Measurements from ENCODE around the gene P2RX6. TPM values are rescaled to one million over a fixed set of nuclear protein-coding genes. Genes with fewer than 3 reads are reported as not detected.
"Not testable (repeated sequence)": the region's sequence is repeated elsewhere in the genome, so short reads cannot be mapped to it uniquely, and the experiment has no call there.

Gene P2RX6
- total RNA-seq, 1 donor from 2014 or later: not detected

- no peak for DNase-seq (ENCODE audit: low read depth in 2 of 2)
Measured at GRCh38 chr22:21031545-21032036, 16.6 kb downstream of the P2RX6 start.

- DNase-seq (ENCODE audit: low read depth in 2 of 2): no peak
Measured at GRCh38 chr22:21032037-21032867, 17.3 kb downstream of the P2RX6 start, which contains the start of gene SLC7A4. Gene SLC7A4, minus strand, starts transcription at chr22:21032561. Its CDS starts 749 bp downstream, at chr22:21031812.

GRCh38 chr22:21032868-21033688, 18.1 kb downstream of the P2RX6 start:
- no peak for DNase-seq (ENCODE audit: low read depth in 2 of 2)

GRCh38 chr22:21033895-21034294, 18.9 kb downstream of the P2RX6 start:
- no peak for DNase-seq (ENCODE audit: low read depth in 2 of 2)

GRCh38 chr22:21034989-21035388, 20.0 kb downstream of the P2RX6 start:
- no peak for DNase-seq (ENCODE audit: low read depth in 2 of 2)

GRCh38 chr22:21038405-21038804, 23.4 kb downstream of the P2RX6 start:
- DNase-seq (ENCODE audit: low read depth in 2 of 2): no peak

- DNase-seq (ENCODE audit: low read depth in 2 of 2): not testable (repeated sequence)
Measured at GRCh38 chr22:21039158-21039557, 24.2 kb downstream of the P2RX6 start.

GRCh38 chr22:21041937-21042336, 27.0 kb downstream of the P2RX6 start:
- no peak for DNase-seq (ENCODE audit: low read depth in 2 of 2)

GRCh38 chr22:21042978-21043859, 28.3 kb downstream of the P2RX6 start:
- no peak for DNase-seq (ENCODE audit: low read depth in 2 of 2)

- no peak for DNase-seq (ENCODE audit: low read depth in 2 of 2)
Measured at GRCh38 chr22:21043860-21044535, 29.0 kb downstream of the P2RX6 start.

GRCh38 chr22:21044931-21045584, 30.1 kb downstream of the P2RX6 start:
- DNase-seq (ENCODE audit: low read depth in 2 of 2): no peak

- DNase-seq (ENCODE audit: low read depth in 2 of 2): peak; percentile 87 to 91
Measured at GRCh38 chr22:21045585-21046294, 30.8 kb downstream of the P2RX6 start, which contains the start of gene LRRC74B. Gene LRRC74B, plus strand, starts transcription at chr22:21045946. Its CDS starts 41 bp downstream, at chr22:21045987.

GRCh38 chr22:21047035-21047661, 32.2 kb downstream of the P2RX6 start:
- no peak for DNase-seq (ENCODE audit: low read depth in 2 of 2)

- no peak for DNase-seq (ENCODE audit: low read depth in 2 of 2)
Measured at GRCh38 chr22:21047730-21048129, 32.8 kb downstream of the P2RX6 start.

GRCh38 chr22:21048448-21048847, 33.5 kb downstream of the P2RX6 start:
- not testable (repeated sequence) for DNase-seq (ENCODE audit: low read depth in 2 of 2)

- not testable (repeated sequence) for DNase-seq (ENCODE audit: low read depth in 2 of 2)
Measured at GRCh38 chr22:21048965-21049364, 34.0 kb downstream of the P2RX6 start.

GRCh38 chr22:21051145-21051830, 36.3 kb downstream of the P2RX6 start:
- DNase-seq (ENCODE audit: low read depth in 2 of 2): no peak

GRCh38 chr22:21051831-21052400, 37.0 kb downstream of the P2RX6 start:
- no peak for DNase-seq (ENCODE audit: low read depth in 2 of 2)
